H1 (cell line): ENCODE measurements around the gene ARMC9. TPM values are rescaled to one million over a fixed set of nuclear protein-coding genes. Genes with fewer than 3 reads are reported as not detected.
A peak's percentile ranks its signal among the peaks of the same experiment; 100 is the strongest.

Source experiments
- CTCF ChIA-PET: fragments of 300-600 bp; sonication (Branson Sonifier 250); formaldehyde crosslinking; loops from one replicate; lab custom pipeline; 2021; ENCODE audit not compliant: partially characterized antibody; lab: Charles Lee
- POLR2A ChIA-PET: fragments of 300-600 bp; sonication (Branson Sonifier 250); formaldehyde crosslinking; loops from one replicate; lab custom pipeline; 2021; ENCODE audit warnings: inconsistent platforms; ENCODE audit not compliant: partially characterized antibody; lab: Charles Lee
- DNase-seq, 2 experiments: peaks; one replicate each; pipeline versions ENCODE4 v3.0.0 to v3.0.0-alpha.2; 2010 to 2022; ENCODE audit warnings: low spot score in 2 of 2, low read depth in 1 of 2, mixed read lengths in 1 of 2
- FAIRE-seq: peaks from 2 replicates; lab custom pipeline; 2011; peaks lifted over from hg19 to GRCh38; lab: Jason Lieb, UNC
- H2AFZ ChIP-seq: 2 replicates; pipeline ENCODE4 v1.8.1; 2012; ENCODE audit warnings: low read length, inconsistent platforms
- H2AK5ac ChIP-seq: 2 replicates; pipeline ENCODE4 v1.6.1; 2013; ENCODE audit warnings: low read depth, low read length
- H2BK120ac ChIP-seq: replicated peaks from 2 replicates; pipeline ENCODE3; 2013; ENCODE audit warnings: low read depth, low read length, inconsistent platforms
- H2BK12ac ChIP-seq: 2 replicates; pipeline ENCODE4 v1.6.1; 2013; ENCODE audit warnings: low read depth, low read length
- H2BK15ac ChIP-seq: 2 replicates; pipeline ENCODE4 v1.6.1; 2013; ENCODE audit warnings: low read length
- H2BK20ac ChIP-seq: 2 replicates; pipeline ENCODE4 v1.6.1; 2013; ENCODE audit warnings: low read length
- H2BK5ac ChIP-seq: 2 replicates; pipeline ENCODE4 v1.6.1; 2013; ENCODE audit warnings: low read depth, low read length
- H3K14ac ChIP-seq: 2 replicates; pipeline ENCODE4 v1.6.1; 2013; ENCODE audit warnings: inconsistent platforms; ENCODE audit not compliant: insufficient read length
- H3K18ac ChIP-seq: 2 replicates; pipeline ENCODE4 v1.6.1; 2013; ENCODE audit warnings: low read length; ENCODE audit errors: extremely low read depth
- H3K23ac ChIP-seq: 2 replicates; pipeline ENCODE4 v1.6.1; 2013; ENCODE audit warnings: inconsistent platforms; ENCODE audit not compliant: insufficient read length
- H3K23me2 ChIP-seq: 2 replicates; pipeline ENCODE4 v1.6.1; 2013; ENCODE audit warnings: low read depth, low read length
- H3K27ac ChIP-seq: 2 replicates; pipeline ENCODE4 v1.6.1; 2011; ENCODE audit warnings: low read depth, low read length, inconsistent platforms
- H3K27me3 ChIP-seq, 4 experiments: replicated peaks in 1 of 4; 1 replicate in 1 of 4; 2 replicates in 3 of 4; pipeline versions ENCODE4 v1.6.1 to v1.8.1; 2011 to 2013; ENCODE audit warnings: low read length in 3 of 4, mild to moderate bottlenecking in 3 of 4, inconsistent platforms in 2 of 4, mixed read lengths in 2 of 4, moderate library complexity in 1 of 4; ENCODE audit not compliant: control insufficient read depth in 3 of 4, insufficient read depth in 3 of 4; ENCODE audit errors: extremely low read depth in 1 of 4
- H3K36me3 ChIP-seq, 4 experiments: 2 replicates each; pipeline versions ENCODE4 v1.6.1 to v1.8.1; 2011 to 2013; ENCODE audit warnings: mild to moderate bottlenecking in 4 of 4, low read length in 3 of 4, moderate library complexity in 2 of 4, control low read depth in 1 of 4, inconsistent platforms in 1 of 4; ENCODE audit not compliant: insufficient read depth in 4 of 4, control insufficient read depth in 2 of 4
- H3K4ac ChIP-seq: replicated peaks from 2 replicates; pipeline ENCODE3; 2013; ENCODE audit warnings: low read length, low read depth, mixed read lengths, inconsistent platforms; ENCODE audit not compliant: insufficient read length
- H3K4me1 ChIP-seq, 4 experiments: replicated peaks in 1 of 4; 1 replicate in 1 of 4; 2 replicates in 3 of 4; pipeline versions ENCODE4 v1.6.1 to v1.8.1; 2011 to 2013; ENCODE audit warnings: low read length in 3 of 4, inconsistent platforms in 2 of 4, mixed read lengths in 1 of 4; ENCODE audit not compliant: insufficient read depth in 4 of 4, control insufficient read depth in 3 of 4
- H3K4me2 ChIP-seq, 2 experiments: 2 replicates each; pipeline versions ENCODE4 v1.6.1 to v1.8.1; 2011 to 2013; ENCODE audit warnings: low read depth in 2 of 2, low read length in 2 of 2, control low read depth in 1 of 2, inconsistent platforms in 1 of 2, mild to moderate bottlenecking in 1 of 2; ENCODE audit not compliant: insufficient read depth in 1 of 2
- H3K4me3 ChIP-seq, 4 experiments: fragments of 200-600, 300-600 bp in 1 of 4; sonication (generic), shearing (Covaris generic), sonication (Bioruptor Twin) in 1 of 4; 2 replicates each; pipeline versions ENCODE4 v1.5.1 to v1.8.1; 2011 to 2016; ENCODE audit warnings: low read length in 4 of 4, low read depth in 3 of 4, control low read depth in 2 of 4, inconsistent platforms in 2 of 4, mild to moderate bottlenecking in 2 of 4, mixed read lengths in 1 of 4, moderate library complexity in 1 of 4; ENCODE audit not compliant: insufficient read depth in 2 of 4; ENCODE audit errors: extremely low read depth in 1 of 4
- H3K56ac ChIP-seq: replicated peaks from 2 replicates; pipeline ENCODE3; 2013; ENCODE audit warnings: low read depth, mild to moderate bottlenecking, mixed read lengths, low read length, inconsistent platforms; ENCODE audit not compliant: insufficient read length
- H3K79me1 ChIP-seq: 2 replicates; pipeline ENCODE4 v1.6.1; 2013; ENCODE audit warnings: low read depth, low read length, control low read depth
- H3K79me2 ChIP-seq, 2 experiments: 2 replicates each; pipeline versions ENCODE4 v1.6.1 to v1.8.1; 2012 to 2013; ENCODE audit warnings: low read length in 2 of 2, mild to moderate bottlenecking in 2 of 2, inconsistent platforms in 1 of 2; ENCODE audit not compliant: insufficient read depth in 2 of 2, control insufficient read depth in 1 of 2
- H3K9ac ChIP-seq, 4 experiments: replicated peaks in 1 of 4; 1 replicate in 1 of 4; 2 replicates in 3 of 4; pipeline versions ENCODE4 v1.6.1 to v1.8.1; 2011 to 2013; ENCODE audit warnings: low read depth in 3 of 4, low read length in 3 of 4, control low read depth in 2 of 4, mild to moderate bottlenecking in 2 of 4, moderate library complexity in 2 of 4, inconsistent platforms in 1 of 4; ENCODE audit errors: extremely low read depth in 1 of 4
- H3K9me3 ChIP-seq, 2 experiments: 2 replicates each; pipeline versions ENCODE4 v1.6.1 to v1.8.1; 2012 to 2013; ENCODE audit warnings: mild to moderate bottlenecking in 2 of 2, moderate library complexity in 2 of 2, control low read depth in 1 of 2, inconsistent platforms in 1 of 2, low read depth in 1 of 2, low read length in 1 of 2, mixed read lengths in 1 of 2; ENCODE audit not compliant: insufficient read depth in 2 of 2
- H4K20me1 ChIP-seq, 2 experiments: replicated peaks in 1 of 2; 2 replicates each; pipeline versions ENCODE3 to v1.8.1; 2011 to 2013; ENCODE audit warnings: inconsistent platforms in 2 of 2, low read length in 2 of 2, mild to moderate bottlenecking in 1 of 2; ENCODE audit not compliant: insufficient read depth in 2 of 2, control insufficient read depth in 1 of 2
- H4K5ac ChIP-seq: 2 replicates; pipeline ENCODE4 v1.6.1; 2013; ENCODE audit warnings: low read length, low read depth, mixed read lengths, inconsistent platforms; ENCODE audit not compliant: insufficient read length
- H4K8ac ChIP-seq: 2 replicates; pipeline ENCODE4 v1.8.0; 2013; ENCODE audit warnings: mild to moderate bottlenecking, moderate library complexity, low read length, inconsistent platforms; ENCODE audit not compliant: insufficient read depth; ENCODE audit errors: extremely low read depth
- H4K91ac ChIP-seq: replicated peaks from 2 replicates; pipeline ENCODE3; 2013; ENCODE audit warnings: low read length, mixed read lengths, inconsistent platforms; ENCODE audit not compliant: insufficient read length
- EZH2 ChIP-seq: fragments of 200-600 bp; sonication (generic); IDR thresholded peaks from 2 replicates; pipeline ENCODE4 v1.7.1; 2012; ENCODE audit warnings: low read depth, mild to moderate bottlenecking, moderate library complexity, low read length, inconsistent platforms; ENCODE audit not compliant: severe bottlenecking
- YY1 ChIP-seq: IDR thresholded peaks from 2 replicates; pipeline ENCODE4 v1.6.1; 2011; ENCODE audit warnings: low read depth, mild to moderate bottlenecking, low read length
- WGBS, 2 experiments: shearing (Covaris generic) in 1 of 2; methylation state at CpG; one replicate each; pipeline versions ENCODE4 v1.1.6 to v1.1.7; 2013 to 2015; ENCODE audit warnings: low lambda C conversion rate in 2 of 2, mixed read lengths in 2 of 2, inconsistent platforms in 1 of 2, low coverage in 1 of 2, missing lambda C conversion rate in 1 of 2; ENCODE audit not compliant: insufficient replicate concordance in 2 of 2, insufficient coverage in 1 of 2, insufficient read length in 1 of 2; ENCODE audit errors: extremely low coverage in 1 of 2, missing lambda C conversion rate in 1 of 2; 5-methylcytosine and 5-hydroxymethylcytosine counted together
- polyA plus RNA-seq, 7 experiments: library from polyadenylated mRNA; depleted of rRNA in 3 of 7; stranded (reverse) in 5 of 7; unstranded in 2 of 7; fragments of >200 nt in 5 of 7; fragments of 200-250 nt in 2 of 7; gene quantifications; 1 replicate in 5 of 7; 2 replicates in 1 of 7; 4 replicates in 1 of 7; pipeline versions ENCODE4 v1.2.1 to v1.2.3, GENCODE V29; 2011 to 2013; ENCODE audit warnings: missing spikeins in 2 of 7, mixed read lengths in 2 of 7
- total RNA-seq: library from RNA; stranded (reverse); fragmentation: NEBNext Ultra II Directional; extraction: Animal tissue kit (Norgen Biotek cat#: 25700); gene quantifications from 2 replicates; pipeline ENCODE4 v1.2.1, GENCODE V29; 2021
- TF ChIP-seq, protein P1 (sequence below): IDR thresholded peaks from 2 replicates; pipeline ENCODE4 v1.6.1; 2011; ENCODE audit warnings: low read depth, mild to moderate bottlenecking, low read length; ENCODE audit not compliant: insufficient read depth
- TF ChIP-seq, protein P2 (sequence below): IDR thresholded peaks from 2 replicates; pipeline ENCODE4 v1.6.1; 2012; ENCODE audit warnings: inconsistent platforms
- TF ChIP-seq, protein P3 (sequence below), 3 experiments: IDR thresholded peaks; 1 replicate in 2 of 3; 2 replicates in 1 of 3; pipeline versions ENCODE4 v1.5.1 to v1.6.1; 2011; ENCODE audit warnings: low read length in 3 of 3, mild to moderate bottlenecking in 3 of 3, inconsistent platforms in 2 of 3, low read depth in 1 of 3, moderate library complexity in 1 of 3; ENCODE audit not compliant: insufficient read depth in 1 of 3; ENCODE audit errors: control extremely low read depth in 1 of 3

The ARMC9 gene
- total and polyA plus RNA-seq, 2 of the 8 experiments (the other 6 are each of a cell fraction or from before 2014, with no cell fraction given) = 23.2 to 36.1 TPM

DNA sequence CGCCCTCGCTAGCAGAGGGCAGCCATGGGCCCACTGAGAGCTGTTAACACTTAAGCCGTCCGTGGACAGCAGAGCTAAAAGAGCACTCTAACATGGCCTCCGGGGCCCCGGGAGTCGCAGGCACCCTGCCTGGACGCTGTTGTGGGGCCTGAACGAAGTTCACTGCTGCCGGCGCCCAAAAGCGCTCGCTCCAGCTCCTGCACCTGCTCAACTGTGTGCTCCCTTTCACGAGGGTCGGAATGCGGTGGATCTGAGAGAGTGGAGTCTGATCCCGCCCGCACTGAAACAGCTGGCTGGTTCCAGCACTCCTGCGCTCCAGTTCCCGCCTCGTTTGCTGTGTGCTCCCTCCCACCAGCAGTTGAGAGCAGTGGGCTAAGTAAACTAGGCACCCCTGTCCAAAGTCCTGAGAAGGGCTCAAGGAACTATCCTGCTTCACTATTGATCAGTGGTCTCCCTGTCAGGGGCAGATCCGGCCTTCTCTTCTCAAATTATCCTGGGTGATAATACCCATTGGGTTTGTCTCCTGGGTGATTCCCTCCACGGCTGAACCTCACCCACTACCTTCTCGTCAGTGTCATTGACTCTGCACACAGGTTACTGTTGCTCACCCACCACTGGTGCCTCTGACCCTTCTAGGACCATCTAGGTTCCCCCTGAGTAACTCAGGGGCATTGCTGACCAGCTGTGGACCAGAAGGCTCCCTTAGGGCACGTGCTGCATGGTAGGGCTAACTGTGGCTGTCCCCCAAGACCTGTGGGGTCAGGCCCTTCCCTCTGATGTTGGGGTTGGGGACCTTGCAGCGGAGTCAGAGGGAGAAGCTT is 220.6 kb downstream of the ARMC9 start:
- Histone ChIP-seq H3K4me1 (peaks cover 1 to 6% (median 4%) of the 10 kb centered on the region in 4 experiments; a peak in 6 of 7 replicates), H4K8ac (no peak overlapping the region; the same call in 1 of the 2 replicates), H4K91ac (no peak overlapping the region), H2AFZ (no peak overlapping the region), H2BK12ac (no peak overlapping the region; the same call in 1 of the 2 replicates), H2BK20ac (0 out of 2 replicates have a peak overlapping the region, but pooled peaks have one; percentile 80), H3K14ac (no peak overlapping the region), H3K9ac (no peak overlapping the region), H3K23ac (no peak overlapping the region)
- 95% methylated on average over 26 of the region's 26 CpGs; no CpG with 5 or more reads in 1 of the 2 experiments for WGBS, 2 experiments
- FAIRE-seq = no peak
- no peak for DNase-seq
- TF ChIP-seq, protein P1, sequence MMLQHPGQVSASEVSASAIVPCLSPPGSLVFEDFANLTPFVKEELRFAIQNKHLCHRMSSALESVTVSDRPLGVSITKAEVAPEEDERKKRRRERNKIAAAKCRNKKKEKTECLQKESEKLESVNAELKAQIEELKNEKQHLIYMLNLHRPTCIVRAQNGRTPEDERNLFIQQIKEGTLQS = no peak
- TF ChIP-seq YY1 (no peak), EZH2 (no peak)
- TF ChIP-seq, protein P2, sequence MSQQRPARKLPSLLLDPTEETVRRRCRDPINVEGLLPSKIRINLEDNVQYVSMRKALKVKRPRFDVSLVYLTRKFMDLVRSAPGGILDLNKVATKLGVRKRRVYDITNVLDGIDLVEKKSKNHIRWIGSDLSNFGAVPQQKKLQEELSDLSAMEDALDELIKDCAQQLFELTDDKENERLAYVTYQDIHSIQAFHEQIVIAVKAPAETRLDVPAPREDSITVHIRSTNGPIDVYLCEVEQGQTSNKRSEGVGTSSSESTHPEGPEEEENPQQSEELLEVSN = peak; percentile 74
- TF ChIP-seq, protein P3, sequence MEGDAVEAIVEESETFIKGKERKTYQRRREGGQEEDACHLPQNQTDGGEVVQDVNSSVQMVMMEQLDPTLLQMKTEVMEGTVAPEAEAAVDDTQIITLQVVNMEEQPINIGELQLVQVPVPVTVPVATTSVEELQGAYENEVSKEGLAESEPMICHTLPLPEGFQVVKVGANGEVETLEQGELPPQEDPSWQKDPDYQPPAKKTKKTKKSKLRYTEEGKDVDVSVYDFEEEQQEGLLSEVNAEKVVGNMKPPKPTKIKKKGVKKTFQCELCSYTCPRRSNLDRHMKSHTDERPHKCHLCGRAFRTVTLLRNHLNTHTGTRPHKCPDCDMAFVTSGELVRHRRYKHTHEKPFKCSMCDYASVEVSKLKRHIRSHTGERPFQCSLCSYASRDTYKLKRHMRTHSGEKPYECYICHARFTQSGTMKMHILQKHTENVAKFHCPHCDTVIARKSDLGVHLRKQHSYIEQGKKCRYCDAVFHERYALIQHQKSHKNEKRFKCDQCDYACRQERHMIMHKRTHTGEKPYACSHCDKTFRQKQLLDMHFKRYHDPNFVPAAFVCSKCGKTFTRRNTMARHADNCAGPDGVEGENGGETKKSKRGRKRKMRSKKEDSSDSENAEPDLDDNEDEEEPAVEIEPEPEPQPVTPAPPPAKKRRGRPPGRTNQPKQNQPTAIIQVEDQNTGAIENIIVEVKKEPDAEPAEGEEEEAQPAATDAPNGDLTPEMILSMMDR (IDR thresholded peaks at IDR 0.05; ENCODE audit: control extremely low read depth in 1 of 3, insufficient read depth in 1 of 3, low read depth in 1 of 3, low read length in 3 of 3) = no peak
- TF ChIP-seq, all 59 proteins: peak for 1
- Histone ChIP-seq H2BK120ac (no peak overlapping the region), H3K4ac (peak overlapping the region; percentile 83), H3K4me2 (no peak overlapping the region; a peak in 1 of 4 replicates), H3K18ac (no peak overlapping the region), H3K79me1 (no peaks in the 10 kb centered on the region), H3K9me3 (no peaks in the 10 kb centered on the region), H2AK5ac (no peak overlapping the region), H3K23me2 (no peaks in the 10 kb centered on the region), H2BK5ac (no peak overlapping the region), H3K27ac (no peak overlapping the region), H4K20me1 (no peaks in the 10 kb centered on the region), H3K56ac (no peak overlapping the region), H2BK15ac (peak overlapping the region; percentile 46; the same call in 1 of the 2 replicates), H4K5ac (no peak overlapping the region), H3K27me3 (no peaks in the 10 kb centered on the region), H3K36me3 (no peaks in the 10 kb centered on the region), H3K4me3 (no peak overlapping the region), H3K79me2 (no peaks in the 10 kb centered on the region)
- ChIA-PET CTCF (interaction anchor here (0.6 to 32.5 kb wide), 12 partner anchors 11 to 227 kb away, joined by 3 to 537 read pairs (median 5); partner anchors contain the start of gene B3GNT7), POLR2A (interaction anchor here (1.2 to 20.1 kb wide), 5 partner anchors 10 to 220 kb away, joined by 3 to 235 read pairs (median 3); partner anchors contain the start of genes ARMC9 and NCL)
